ENCODE data around the gene SSH2.

Gene SSH2

GRCh38 chr17:29929006-29929532 lies 959 bp downstream of the SSH2 start (continued):
- TF ChIP-seq ZNF654 (tag by site-specific recombination; IDR thresholded peaks at IDR 0.05; ENCODE audit: low read depth): no peak
- TF ChIP-seq BCL6B (tag by site-specific recombination; IDR thresholded peaks at IDR 0.05): no peak
- TF ChIP-seq ZNF521 (tag by site-specific recombination; IDR thresholded peaks at IDR 0.05): no peak
- TF ChIP-seq ZNF366 (tag by site-specific recombination; conservative IDR thresholded peaks at IDR 0.05): peak; percentile 64
- TF ChIP-seq ELK4 (IDR thresholded peaks at IDR 0.05; ENCODE audit: borderline replicate concordance, low read depth, low read length): no peak
- no peak for TF ChIP-seq ZNF701 (tag by site-specific recombination; IDR thresholded peaks at IDR 0.05)
- no peak for TF ChIP-seq ZNF155 (tag by site-specific recombination; IDR thresholded peaks at IDR 0.05)
- no peak for TF ChIP-seq ZNF280C (tag by site-specific recombination; IDR thresholded peaks at IDR 0.05)
- no peak for TF ChIP-seq ZNF354C (tag by site-specific recombination; IDR thresholded peaks at IDR 0.05; ENCODE audit: borderline replicate concordance, low read depth)
- no peak for TF ChIP-seq ZNF148 (tag by site-specific recombination; IDR thresholded peaks at IDR 0.05; ENCODE audit: borderline replicate concordance)
- no peak for TF ChIP-seq MYNN (tag by site-specific recombination; IDR thresholded peaks at IDR 0.05; ENCODE audit: borderline replicate concordance)
- TF ChIP-seq ZNF132 (tag by site-specific recombination; IDR thresholded peaks at IDR 0.05; ENCODE audit: borderline replicate concordance): no peak

- Histone ChIP-seq H3K27ac (ENCODE audit: extremely low read depth, low read depth, low read length) (no peak overlapping the region), H3K4me3 (ENCODE audit: low read depth, low read length) (no peak overlapping the region; the same call in 1 of the 2 replicates), H3K9me3 (ENCODE audit: control insufficient read depth, insufficient read depth, low read depth, low read length) (no peaks in the 10 kb centered on the region), H3K4me1 (ENCODE audit: control insufficient read depth, insufficient read depth, low read length) (peaks cover 19% of the 10 kb centered on the region), H3K36me3 (ENCODE audit: control insufficient read depth in 2 of 2, insufficient read depth in 1 of 2, low read length in 2 of 2) (no peaks in the 10 kb centered on the region; a peak in 1 of 3 replicates)
- ChIA-PET CTCF (interaction anchor here (0.6 to 15.2 kb wide), 12 partner anchors 8 to 974 kb away, joined by 3 to 361 read pairs (median 5); no protein-coding TSS in a partner anchor), POLR2A (no interaction called here)
- TF ChIP-seq MZF1 (tag by site-specific recombination; IDR thresholded peaks at IDR 0.05; ENCODE audit: borderline replicate concordance) (no peak), ZNF660 (tag by site-specific recombination; IDR thresholded peaks at IDR 0.05) (0 out of 2 replicates have a peak, but pooled peaks have one; percentile 28)
Measured at GRCh38 chr17:29927546-29927945, 2.5 kb downstream of the SSH2 start.

- no peaks in the 10 kb centered on the region for H3K9me3 ChIP-seq (ENCODE audit: control insufficient read depth, insufficient read depth, low read depth, low read length)
- no peak overlapping the region for H3K27ac ChIP-seq (ENCODE audit: extremely low read depth, low read depth, low read length)
- POLR2A ChIA-PET: no interaction called here
- H3K4me3 ChIP-seq (ENCODE audit: low read depth, low read length): no peak overlapping the region
- peaks cover 0 to 3% of the 10 kb centered on the region in 2 experiments; a peak in 1 of 3 replicates for H3K36me3 ChIP-seq (ENCODE audit: control insufficient read depth in 2 of 2, insufficient read depth in 1 of 2, low read length in 2 of 2)
- CTCF ChIA-PET: interaction anchor here (15.2 kb wide), 1 partner anchor 117 kb away, joined by 361 read pairs; no protein-coding TSS in a partner anchor
- TF ChIP-seq ZNF341 (tag by site-specific recombination; IDR thresholded peaks at IDR 0.05; ENCODE audit: low read depth) (no peak), KLF17 (tag by site-specific recombination; IDR thresholded peaks at IDR 0.05) (no peak), ZNF266 (tag by site-specific recombination; IDR thresholded peaks at IDR 0.05; ENCODE audit: low read depth) (no peak), KLF9 (tag by site-specific recombination; IDR thresholded peaks at IDR 0.05; ENCODE audit: low read depth) (no peak), ZIC2 (tag by site-specific recombination; IDR thresholded peaks at IDR 0.05) (no peak)
- H3K4me1 ChIP-seq (ENCODE audit: control insufficient read depth, insufficient read depth, low read length): peaks cover 16% of the 10 kb centered on the region
Measured at GRCh38 chr17:29924786-29925185, 5.2 kb downstream of the SSH2 start.

Data from HEK293 (cell line).